Thyroid gland (tissue), 4 donors: ENCODE measurements around the gene OR5K3. TPM values are rescaled to one million over a fixed set of nuclear protein-coding genes. Genes with fewer than 3 reads are reported as not detected.
A peak's percentile ranks its signal among the peaks of the same experiment; 100 is the strongest.

Experiments
- DNase-seq, 2 donors: peaks; one replicate each; pipeline ENCODE4 v3.0.0-alpha.2; 2019
- H3K27ac ChIP-seq, 3 donors: fragments of 200-600 bp; sonication (generic); 1 replicate in 2 of 3; 2 replicates in 1 of 3; pipeline ENCODE4 v1.5.1; 2016 to 2019; ENCODE audit warnings: mild to moderate bottlenecking in 1 of 3, moderate library complexity in 1 of 3
- H3K27me3 ChIP-seq: fragments of 200-600 bp; sonication (generic); one replicate; pipeline ENCODE4 v1.5.1; 2019
- H3K36me3 ChIP-seq, 2 donors: fragments of 200-600 bp; sonication (generic); one replicate each; pipeline ENCODE4 v1.5.1; 2016 to 2019
- H3K4me1 ChIP-seq, 2 donors: fragments of 200-600 bp; sonication (generic); one replicate each; pipeline ENCODE4 v1.5.1; 2017 to 2019
- H3K4me3 ChIP-seq, 3 donors: fragments of 200-600 bp; sonication (generic); replicated peaks in 1 of 3; 1 replicate in 2 of 3; 2 replicates in 1 of 3; pipeline ENCODE4 v1.5.1; 2016; ENCODE audit warnings: mild to moderate bottlenecking in 1 of 3
- H3K9me3 ChIP-seq: fragments of 200-600 bp; sonication (generic); one replicate; pipeline ENCODE4 v1.5.1; 2017
- POLR2A ChIP-seq, 2 donors: fragments of 450-650 bp; IDR thresholded peaks; one replicate each; pipeline ENCODE4 v1.6.1; 2017; ENCODE audit warnings: antibody characterized with exemption in 2 of 2, mild to moderate bottlenecking in 2 of 2, moderate library complexity in 1 of 2
- WGBS, 2 donors: methylation state at CpG; one replicate each; pipeline ENCODE4 v1.1.5; 2017; 5-methylcytosine and 5-hydroxymethylcytosine counted together
- intact Hi-C: fragments of 100-400 bp; cut with DNase I; formaldehyde crosslinking; loops from one replicate; pipeline ENCODE4 v1.15.1; 2023
- total RNA-seq, 4 donors: library from RNA; depleted of rRNA; stranded (reverse); fragments of >200 nt; gene quantifications; one replicate each; pipeline ENCODE4 v1.2.3, GENCODE V29; 2016
- TF ChIP-seq, protein P1 (sequence below), 6 experiments: fragments of 200-600 bp in 3 of 6; fragments of 450-650 bp in 3 of 6; sonication (generic) in 3 of 6; IDR thresholded peaks; one replicate each; pipeline ENCODE4 v1.5.1; 2016 to 2019; ENCODE audit warnings: antibody characterized with exemption in 6 of 6, mild to moderate bottlenecking in 2 of 6, inconsistent platforms in 1 of 6, moderate library complexity in 1 of 6

OR5K3 gene
- total RNA-seq: not detected

DNA sequence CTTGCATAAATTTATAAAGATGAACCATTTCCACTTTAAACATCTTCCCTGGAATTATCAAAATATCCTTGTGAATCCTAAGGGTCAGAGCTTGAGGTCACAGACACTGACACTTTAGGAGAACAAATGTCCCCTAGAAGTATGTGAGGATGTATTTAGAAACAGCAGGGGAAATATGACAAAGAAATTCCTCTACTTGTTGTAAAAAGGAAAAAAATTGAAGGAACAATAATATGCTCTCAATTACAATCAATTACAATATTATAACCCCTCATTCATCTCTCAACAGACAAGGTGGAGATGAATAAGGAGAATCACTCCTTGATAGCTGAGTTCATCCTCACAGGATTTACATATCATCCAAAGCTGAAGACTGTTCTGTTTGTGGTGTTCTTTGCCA, at the start of gene OR5K3:
OR5K3 (plus strand) TSS at position 301 of the 400 bp plus-strand sequence; CDS start at position 301, 0 bp downstream.
- Histone ChIP-seq H3K4me3 (no peak within 1 kb of the TSS), H3K27me3 (no peaks in the 10 kb centered on the region), H3K36me3 (no peaks in the 10 kb centered on the region), H3K27ac (no peak within 1 kb of the TSS), H3K4me1 (no peaks in the 10 kb centered on the region), H3K9me3 (no peaks in the 10 kb centered on the region)
- no peak for DNase-seq
- intact Hi-C loops: no loop called here
- TF ChIP-seq, protein P1, sequence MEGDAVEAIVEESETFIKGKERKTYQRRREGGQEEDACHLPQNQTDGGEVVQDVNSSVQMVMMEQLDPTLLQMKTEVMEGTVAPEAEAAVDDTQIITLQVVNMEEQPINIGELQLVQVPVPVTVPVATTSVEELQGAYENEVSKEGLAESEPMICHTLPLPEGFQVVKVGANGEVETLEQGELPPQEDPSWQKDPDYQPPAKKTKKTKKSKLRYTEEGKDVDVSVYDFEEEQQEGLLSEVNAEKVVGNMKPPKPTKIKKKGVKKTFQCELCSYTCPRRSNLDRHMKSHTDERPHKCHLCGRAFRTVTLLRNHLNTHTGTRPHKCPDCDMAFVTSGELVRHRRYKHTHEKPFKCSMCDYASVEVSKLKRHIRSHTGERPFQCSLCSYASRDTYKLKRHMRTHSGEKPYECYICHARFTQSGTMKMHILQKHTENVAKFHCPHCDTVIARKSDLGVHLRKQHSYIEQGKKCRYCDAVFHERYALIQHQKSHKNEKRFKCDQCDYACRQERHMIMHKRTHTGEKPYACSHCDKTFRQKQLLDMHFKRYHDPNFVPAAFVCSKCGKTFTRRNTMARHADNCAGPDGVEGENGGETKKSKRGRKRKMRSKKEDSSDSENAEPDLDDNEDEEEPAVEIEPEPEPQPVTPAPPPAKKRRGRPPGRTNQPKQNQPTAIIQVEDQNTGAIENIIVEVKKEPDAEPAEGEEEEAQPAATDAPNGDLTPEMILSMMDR (IDR thresholded peaks at IDR 0.05): no peak
- TF ChIP-seq POLR2A (IDR thresholded peaks at IDR 0.05): no peak

DNA sequence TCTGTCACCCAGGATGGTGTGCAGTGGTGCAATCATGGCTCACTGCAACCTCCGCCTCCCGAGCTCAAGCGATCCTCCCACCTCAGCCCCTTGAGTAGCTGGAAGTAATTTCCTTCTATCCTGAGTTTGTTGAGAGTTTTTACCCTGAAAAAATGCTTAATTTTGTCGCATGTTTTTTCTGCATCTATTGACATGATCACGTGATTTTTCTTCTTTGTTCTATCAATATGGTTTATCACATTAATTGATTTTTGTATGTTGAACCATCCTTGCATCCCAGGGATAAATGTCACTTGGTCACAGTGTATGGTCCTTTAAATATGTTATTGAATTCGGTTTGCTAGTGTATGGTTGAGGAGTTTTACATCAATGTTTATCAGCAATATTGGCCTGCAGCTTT, 48.7 kb upstream of the OR5K3 start:
- Histone ChIP-seq H3K36me3 (no peaks in the 10 kb centered on the region), H3K4me1 (no peaks in the 10 kb centered on the region), H3K27me3 (no peaks in the 10 kb centered on the region), H3K27ac (no peak overlapping the region), H3K4me3 (no peak overlapping the region), H3K9me3 (no peaks in the 10 kb centered on the region)
- TF ChIP-seq, protein P1 (IDR thresholded peaks at IDR 0.05): no peak
- no peak for TF ChIP-seq POLR2A (IDR thresholded peaks at IDR 0.05)
- intact Hi-C loops: no loop called here
- 89 to 91% methylated on average over 6 of the region's 6 CpGs for WGBS, 2 donors
- no peak for DNase-seq

DNA sequence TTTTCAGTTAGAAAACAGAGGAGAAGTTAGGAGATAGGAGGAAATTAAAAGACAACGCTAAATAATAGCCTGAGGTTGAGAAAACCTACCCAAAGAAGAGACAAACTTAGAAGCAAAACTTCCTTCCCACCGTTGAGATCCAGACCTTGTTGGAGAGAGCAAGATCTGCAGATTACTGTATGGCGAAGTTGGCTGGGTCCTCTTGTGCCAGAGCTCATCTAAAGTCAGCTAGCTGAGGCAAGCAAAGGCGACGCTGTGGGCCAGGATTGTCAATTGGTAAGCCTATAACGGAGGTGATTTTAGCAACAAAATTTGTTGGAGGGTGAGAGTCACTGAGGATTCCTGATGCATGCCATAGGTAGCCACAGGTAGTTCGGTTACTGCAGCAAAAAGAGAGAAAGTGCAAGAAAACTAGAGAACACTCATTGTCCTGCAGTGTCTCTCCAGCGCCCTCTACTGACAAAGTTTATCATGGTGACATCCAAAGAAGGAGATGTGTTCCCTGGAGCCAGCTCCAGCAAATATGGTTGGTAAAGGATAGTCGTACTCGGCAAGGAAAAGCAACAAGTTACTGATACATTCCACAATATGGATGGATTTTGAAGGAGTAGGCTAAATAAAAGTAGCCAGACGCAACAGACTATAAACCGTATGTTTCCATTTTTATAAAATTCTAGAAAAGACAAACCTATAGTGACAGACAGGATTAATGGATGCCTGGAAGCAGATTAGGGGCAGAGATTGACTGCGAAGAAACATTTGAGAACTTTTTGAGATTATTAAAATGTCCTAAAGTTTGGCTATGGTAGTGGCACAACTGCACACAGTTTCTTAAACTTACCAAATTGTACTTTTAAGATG, 46.6 kb upstream of the OR5K3 start:
- peak; percentile 9 to 18 for DNase-seq
- Histone ChIP-seq H3K27me3 (no peaks in the 10 kb centered on the region), H3K4me3 (no peak overlapping the region), H3K36me3 (no peaks in the 10 kb centered on the region), H3K4me1 (no peaks in the 10 kb centered on the region), H3K27ac (no peak overlapping the region), H3K9me3 (no peaks in the 10 kb centered on the region)
- TF ChIP-seq, protein P1 (IDR thresholded peaks at IDR 0.05): peak in 3 of 6 experiments; percentile 34 to 57 (median 36)
- no peak for TF ChIP-seq POLR2A (IDR thresholded peaks at IDR 0.05)
- intact Hi-C loops: no loop called here
- 50 to 61% methylated on average over 13 of the region's 13 CpGs for WGBS, 2 donors

- H3K36me3 ChIP-seq: no peaks in the 10 kb centered on the region
- TF ChIP-seq POLR2A (IDR thresholded peaks at IDR 0.05): no peak
- TF ChIP-seq, protein P1 (IDR thresholded peaks at IDR 0.05): no peak
- 91 to 93% methylated on average over 3 of the region's 3 CpGs for WGBS, 2 donors
- no peaks in the 10 kb centered on the region for H3K4me1 ChIP-seq
- no peak for DNase-seq
- no peaks in the 10 kb centered on the region for H3K27me3 ChIP-seq
- no peaks in the 10 kb centered on the region for H3K9me3 ChIP-seq
- intact Hi-C loops: no loop called here
- H3K4me3 ChIP-seq: no peak overlapping the region
- H3K27ac ChIP-seq: no peak overlapping the region
These were observed 40.4 kb upstream of the OR5K3 start for GRCh38 chr3:98350082-98350481.

GRCh38 chr3:98353554-98353953, 36.9 kb upstream of the OR5K3 start, which contains the start of gene OR5K4:
Gene OR5K4 (plus strand): TSS chr3:98353854. CDS start chr3:98353854, 0 bp downstream.
- Histone ChIP-seq H3K36me3 (no peaks in the 10 kb centered on the region), H3K9me3 (no peaks in the 10 kb centered on the region), H3K4me1 (no peaks in the 10 kb centered on the region), H3K4me3 (no peak within 1 kb of the TSS), H3K27me3 (no peaks in the 10 kb centered on the region), H3K27ac (no peak within 1 kb of the TSS)
- no peak for TF ChIP-seq POLR2A (IDR thresholded peaks at IDR 0.05)
- TF ChIP-seq, protein P1 (IDR thresholded peaks at IDR 0.05): no peak
- intact Hi-C loops: no loop called here
- 86 to 87% methylated on average over 2 of the region's 2 CpGs for WGBS, 2 donors
- no peak for DNase-seq
